NCI-H748 treated with DMSO at 0.1 percent for 48 hours (cell line): ENCODE measurements around the gene DEFB132.
"Not testable (repeated sequence)": the region's sequence is repeated elsewhere in the genome, so short reads cannot be mapped to it uniquely, and the experiment has no call there.

Source experiments
- DNase-seq: peaks from one replicate; lab custom pipeline; 2025; lab: John Stamatoyannopoulos, UW

The DEFB132 gene, protein sequence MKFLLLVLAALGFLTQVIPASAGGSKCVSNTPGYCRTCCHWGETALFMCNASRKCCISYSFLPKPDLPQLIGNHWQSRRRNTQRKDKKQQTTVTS

GRCh38 chr20:257419-257818, at the start of gene DEFB132:
Gene DEFB132, plus strand, starts transcription at chr20:257724. Its CDS starts 55 bp downstream, at chr20:257779.
- no peak for DNase-seq

DNA sequence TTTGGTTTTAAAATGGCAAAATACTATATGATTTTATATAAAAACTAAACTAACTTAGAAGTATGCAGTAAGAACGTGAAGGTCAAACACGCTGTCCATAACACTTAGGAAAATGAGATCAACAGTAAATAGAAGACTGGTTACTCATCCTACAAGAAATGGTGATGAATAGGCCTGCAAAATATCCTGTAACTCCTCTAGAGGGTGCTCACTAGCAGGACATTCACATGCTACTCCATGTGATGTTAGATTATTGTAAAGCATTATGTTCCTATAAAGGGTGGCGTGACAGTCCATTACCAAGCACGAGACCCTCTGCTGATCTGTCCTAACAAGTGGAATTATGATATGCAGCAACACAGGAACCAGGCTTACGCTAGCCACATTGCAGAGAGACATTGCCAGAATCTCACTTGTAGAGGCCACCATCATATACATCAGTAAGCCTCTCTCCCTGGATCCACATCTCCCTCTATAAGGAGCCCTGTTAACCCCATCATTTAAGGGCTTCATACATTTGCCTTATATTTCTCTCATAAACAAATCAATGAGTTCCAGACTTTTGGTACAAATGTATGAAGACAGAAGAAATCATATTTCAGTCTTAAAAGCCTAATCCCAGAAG, 48.5 kb upstream of the DEFB132 start:
- peak; percentile 53 for DNase-seq

DNA sequence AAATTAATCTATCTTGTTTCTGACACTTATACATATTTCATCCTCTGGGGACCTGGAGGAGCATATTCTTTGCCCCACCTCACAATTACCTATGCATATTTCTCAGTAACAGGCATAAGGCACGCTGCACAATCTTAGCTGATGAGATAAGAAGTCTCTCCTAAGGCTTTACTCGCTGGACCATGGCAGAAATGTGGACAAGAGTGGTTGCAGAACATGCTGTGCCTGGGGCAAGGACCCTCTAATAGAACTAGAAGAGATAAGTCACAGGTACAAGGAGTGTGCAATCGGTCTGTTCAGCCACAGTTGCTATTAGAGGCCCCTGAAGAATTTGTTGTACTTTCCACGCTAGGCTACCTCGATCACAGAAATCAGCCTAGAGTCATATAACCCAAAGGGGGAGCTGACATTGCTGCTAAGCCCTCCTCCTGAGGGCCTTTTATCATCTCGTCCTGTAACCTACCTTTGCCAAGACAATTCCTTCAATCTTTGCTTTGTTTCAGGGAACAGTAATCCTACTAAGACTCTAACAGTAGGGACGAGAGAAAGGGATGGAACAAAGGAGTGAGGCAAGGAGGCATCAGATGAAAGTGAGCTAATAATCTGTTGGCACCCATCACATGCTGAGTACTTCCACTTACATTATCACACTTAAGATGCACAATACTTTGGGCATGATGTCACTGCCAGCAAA, 46.6 kb upstream of the DEFB132 start:
- no peak for DNase-seq

- no peak for DNase-seq
Observed at GRCh38 chr20:214383-214782, 43.1 kb upstream of the DEFB132 start.

DNA sequence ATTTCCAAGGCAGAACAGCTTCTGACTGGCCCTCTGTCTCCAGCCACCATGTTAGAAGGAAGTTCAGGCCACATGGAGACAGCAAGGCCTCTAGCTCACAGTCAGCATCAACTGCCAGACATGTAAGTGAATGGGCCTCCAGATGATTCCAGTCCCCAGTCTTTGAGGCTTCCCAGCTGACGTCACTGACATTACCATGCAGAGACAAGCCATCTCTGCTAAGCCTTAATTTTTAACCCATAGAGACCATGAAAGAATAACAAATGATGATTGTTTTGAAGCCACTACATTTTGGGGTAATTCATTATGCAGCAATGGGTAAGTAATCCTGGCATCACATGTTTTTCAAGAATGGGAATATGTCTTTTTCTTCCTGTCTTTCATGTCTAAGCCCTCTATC, 41.7 kb upstream of the DEFB132 start:
- no peak for DNase-seq

DNA sequence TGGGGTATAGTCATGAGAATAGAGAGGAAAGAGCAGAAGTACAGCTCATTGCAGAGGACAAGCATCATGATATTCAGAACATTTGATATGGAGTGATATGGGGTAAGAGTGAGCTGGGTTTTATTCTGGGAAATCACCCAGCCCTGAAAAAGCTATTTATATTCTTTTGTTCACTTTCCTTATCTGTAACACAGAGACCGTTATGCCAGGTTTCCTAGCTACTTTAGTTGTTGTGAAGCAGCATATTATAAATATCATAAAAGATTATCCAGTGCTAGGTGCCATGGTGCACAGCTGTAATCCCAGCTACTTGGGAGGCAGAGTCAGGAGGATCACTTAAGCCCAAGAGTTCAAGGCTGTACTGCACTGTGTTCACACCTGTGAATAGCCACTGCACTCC, 40.3 kb upstream of the DEFB132 start:
- DNase-seq, result no peak

- DNase-seq, result peak; percentile 57
Observed at GRCh38 chr20:219290-220115, 38.0 kb upstream of the DEFB132 start.

GRCh38 chr20:221258-221830, 36.2 kb upstream of the DEFB132 start:
- DNase-seq, result no peak

DNA sequence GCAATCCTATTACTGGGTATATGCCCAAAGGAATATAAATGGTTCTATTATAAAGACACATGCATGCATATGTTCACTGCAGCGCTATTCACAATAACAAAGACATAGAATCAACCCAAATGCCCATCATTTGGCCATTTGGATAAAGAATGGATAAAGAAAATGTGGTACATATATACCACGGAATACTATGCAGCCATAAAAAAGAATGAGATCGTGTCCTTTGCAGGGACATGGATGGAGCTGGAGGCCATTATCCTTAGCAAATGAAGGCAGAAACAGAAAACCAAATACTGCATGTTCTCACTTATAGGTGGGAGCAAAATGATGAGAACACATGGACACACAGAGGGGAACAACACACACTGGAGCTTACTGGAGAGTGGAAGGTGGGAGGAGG, 31.6 kb upstream of the DEFB132 start:
- not testable (repeated sequence) for DNase-seq

DNA sequence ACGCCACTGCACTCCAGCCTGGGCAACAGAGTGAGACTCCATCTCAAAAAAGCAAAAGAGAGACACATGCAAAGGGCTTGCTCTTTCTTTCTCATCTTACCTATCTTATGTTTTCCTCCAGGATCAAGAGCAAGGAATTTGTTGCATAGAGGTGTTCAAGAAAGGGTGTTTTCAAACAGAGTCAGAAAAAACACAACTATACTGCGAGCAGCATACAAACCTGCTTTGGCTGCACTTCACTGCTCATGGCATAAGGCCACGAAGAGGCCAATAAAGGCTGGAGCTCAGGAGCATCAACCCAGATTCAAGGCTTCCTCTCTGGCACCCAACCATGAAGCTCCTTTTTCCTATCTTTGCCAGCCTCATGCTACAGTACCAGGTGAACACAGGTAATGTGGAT, 30.6 kb upstream of the DEFB132 start, which contains the start of gene DEFB129:
Gene DEFB129, plus strand, starts transcription at position 301 of the 400 bp plus-strand sequence. Its CDS starts 31 bp downstream, at position 332.
- DNase-seq, result no peak

DNA sequence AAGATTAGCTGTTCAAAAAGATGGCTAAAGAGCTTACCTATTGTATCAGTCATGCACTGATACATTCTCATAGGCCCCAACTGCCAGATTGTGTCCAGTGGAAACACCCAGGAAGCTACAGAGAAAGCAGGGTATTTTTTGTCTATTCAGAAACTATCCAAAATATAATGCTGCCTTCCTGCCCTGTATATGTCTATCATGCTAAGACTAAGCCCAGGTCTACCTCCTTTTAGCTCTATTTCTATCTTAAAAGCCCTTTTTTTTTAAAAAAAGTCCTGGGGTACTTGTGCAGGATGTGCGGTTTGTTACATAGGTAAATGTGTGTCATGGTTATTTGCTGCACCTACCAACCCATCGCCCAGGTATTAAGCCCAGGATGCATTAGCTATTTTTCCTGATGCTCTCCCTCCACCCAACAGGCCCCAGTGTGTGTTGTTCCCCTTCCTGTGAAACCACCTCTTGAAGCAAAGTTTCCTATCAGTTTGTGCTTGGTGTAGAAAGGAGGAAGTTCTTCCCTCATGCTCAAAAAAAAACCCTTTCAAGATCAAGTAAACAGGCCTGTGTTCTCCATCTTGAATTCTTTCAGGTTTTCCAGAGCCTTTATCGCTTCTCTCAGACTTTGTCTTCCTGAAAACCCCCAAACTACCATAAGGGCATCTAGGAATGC, 30.0 kb upstream of the DEFB132 start:
- DNase-seq, result no peak

DNA sequence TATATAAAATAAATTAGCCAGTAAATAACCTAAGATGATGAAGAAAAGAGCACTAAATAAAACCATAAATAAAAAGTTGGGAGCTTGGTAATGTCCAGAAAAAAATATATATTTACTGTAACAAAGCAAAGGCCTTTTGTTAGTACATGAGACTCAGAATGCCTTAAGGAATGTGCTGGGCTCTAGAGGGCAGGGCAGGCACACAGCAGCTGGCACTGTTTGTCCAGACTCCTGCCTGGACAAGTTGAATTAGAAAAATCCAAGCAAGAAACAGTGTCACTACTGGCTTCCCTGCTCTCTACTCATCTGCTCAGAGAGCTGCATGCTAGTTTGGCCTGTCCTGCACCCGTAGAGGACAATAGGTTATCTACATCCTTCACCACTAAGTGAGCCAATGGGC, 21.6 kb upstream of the DEFB132 start:
- no peak for DNase-seq

GRCh38 chr20:237489-237888, 20.0 kb upstream of the DEFB132 start:
- no peak for DNase-seq

- DNase-seq, result no peak
Observed at GRCh38 chr20:237929-238328, 19.6 kb upstream of the DEFB132 start.

GRCh38 chr20:242905-243304, 14.6 kb upstream of the DEFB132 start:
- no peak for DNase-seq

DNA sequence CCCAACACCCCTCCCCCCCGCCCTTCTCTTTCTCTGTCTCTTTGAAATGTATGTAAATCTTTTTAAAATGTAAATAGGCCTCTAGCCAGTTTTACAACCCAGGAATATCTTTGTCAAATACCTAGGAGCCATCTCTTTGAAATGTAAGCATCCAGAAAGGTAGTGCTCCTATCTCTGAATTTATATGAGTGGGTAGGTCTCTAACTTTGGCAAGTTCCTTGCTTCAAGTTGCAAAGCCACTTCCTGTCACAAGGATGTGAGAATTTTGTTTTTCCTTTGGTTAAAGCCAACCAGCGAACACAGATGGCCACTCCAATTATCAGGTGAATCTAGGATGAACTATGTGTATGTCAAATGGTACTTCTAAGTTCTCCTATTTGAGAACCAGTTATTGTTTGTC, 6.2 kb upstream of the DEFB132 start:
- no peak for DNase-seq

DNA sequence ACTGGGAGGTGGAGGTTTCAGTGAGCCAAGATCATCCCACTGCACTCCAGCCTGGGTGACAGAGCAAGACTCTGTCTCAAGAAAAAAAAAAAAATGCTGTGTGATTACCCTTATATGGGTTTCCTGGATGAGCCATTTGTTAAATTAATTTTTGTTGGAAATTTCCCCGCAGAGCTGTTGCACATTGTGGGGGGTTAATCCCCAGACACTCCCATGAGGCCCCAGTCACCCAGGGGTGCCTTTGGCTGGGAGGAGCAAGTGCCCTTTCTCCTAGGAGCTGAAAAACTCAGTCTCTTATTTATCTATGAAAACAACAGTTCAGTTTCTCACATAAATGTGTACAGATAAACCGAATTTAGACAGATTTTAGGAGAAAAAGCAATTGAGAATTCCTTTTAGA, 4.7 kb upstream of the DEFB132 start:
- no peak for DNase-seq

DNA sequence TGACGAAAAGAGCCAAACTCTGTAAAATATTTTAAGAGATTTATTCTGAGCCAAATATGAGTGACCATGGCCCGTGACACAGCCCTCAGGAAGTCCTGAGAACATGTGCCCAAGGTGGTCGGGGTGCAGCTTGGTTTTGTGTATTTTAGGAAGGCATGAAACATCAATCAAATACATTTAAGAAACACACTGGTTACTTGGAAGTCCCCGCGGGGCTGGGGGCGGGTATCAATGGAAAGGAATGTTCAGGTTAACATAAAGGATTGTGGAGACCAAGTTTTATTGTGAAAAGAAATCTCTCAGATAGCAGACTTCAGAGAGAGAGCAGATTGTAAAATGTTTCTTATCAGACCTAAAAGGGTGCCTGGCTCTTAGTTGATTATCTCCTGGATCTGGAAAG, 4.1 kb upstream of the DEFB132 start:
- not testable (repeated sequence) for DNase-seq

GRCh38 chr20:258269-258858, 840 bp downstream of the DEFB132 start:
- no peak for DNase-seq

- DNase-seq, result no peak
Observed at GRCh38 chr20:258963-259362, 1.4 kb downstream of the DEFB132 start.

DNA sequence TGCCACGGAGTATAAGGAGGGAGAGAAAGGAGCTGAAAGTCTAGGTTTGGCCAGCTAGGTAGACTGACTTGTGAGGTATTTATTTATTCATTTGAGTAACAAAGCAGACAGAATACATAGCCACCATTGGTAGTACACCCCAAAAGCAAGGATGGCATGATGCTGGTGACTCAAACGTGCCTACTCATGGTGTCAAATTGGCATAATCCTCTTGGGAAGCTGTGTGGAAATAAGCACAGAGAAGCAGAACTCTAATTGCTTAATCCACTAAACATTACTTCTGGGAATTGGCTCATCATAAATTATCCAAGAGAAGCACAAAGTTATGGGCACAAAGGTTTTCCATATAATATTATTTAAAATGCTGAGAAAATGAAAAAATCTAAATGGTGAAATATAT, 2.5 kb downstream of the DEFB132 start:
- DNase-seq, result no peak
